K562 (cell line): ENCODE measurements around the gene YBEY. TPM values are rescaled to one million over a fixed set of nuclear protein-coding genes. Genes with fewer than 3 reads are reported as not detected.

Source experiments
- EGR1 ChIP-seq: fragments of 450-650 bp; conservative IDR thresholded peaks from 2 replicates; pipeline ENCODE4 v1.6.1; 2017; ENCODE audit warnings: mild to moderate bottlenecking
- PHF21A ChIP-seq: fragments of 450-650 bp; IDR thresholded peaks from 2 replicates; pipeline ENCODE4 v1.6.1; 2017; ENCODE audit warnings: low read depth, borderline replicate concordance
- SMAD4 ChIP-seq: fragments of 250-450 bp; sonication (Bioruptor Pico); conservative IDR thresholded peaks from 2 replicates; pipeline ENCODE4 v1.8.0; 2021; ENCODE audit warnings: inconsistent platforms, mild to moderate bottlenecking, moderate library complexity
- TOE1 ChIP-seq, 2 experiments: fragments of 450-650 bp in 1 of 2; sonication (generic) in 1 of 2; formaldehyde crosslinking in 1 of 2; IDR thresholded peaks; 2 replicates each; pipeline versions ENCODE4 v1.7.1 to v1.8.0; 2016 to 2022; ENCODE audit warnings: borderline replicate concordance in 2 of 2, mild to moderate bottlenecking in 2 of 2, antibody characterized with exemption in 1 of 2, inconsistent platforms in 1 of 2, low read depth in 1 of 2, missing genetic modification reagents in 1 of 2, moderate library complexity in 1 of 2
- YY1 ChIP-seq, 3 experiments: IDR thresholded peaks; 2 replicates each; pipeline ENCODE4 v1.6.1; 2011; ENCODE audit warnings: low read length in 2 of 3, mild to moderate bottlenecking in 2 of 3, moderate library complexity in 2 of 3, borderline replicate concordance in 1 of 3, control low read depth in 1 of 3, low read depth in 1 of 3; ENCODE audit not compliant: insufficient read depth in 3 of 3, insufficient replicate concordance in 2 of 3, control insufficient read depth in 1 of 3, insufficient read length in 1 of 3; ENCODE audit errors: extremely low read depth in 1 of 3
- ZNF274 ChIP-seq: IDR thresholded peaks from 2 replicates; pipeline ENCODE4 v1.6.1; 2011; ENCODE audit warnings: low read depth, mild to moderate bottlenecking, low read length, moderate library complexity, borderline replicate concordance
- polyA plus RNA-seq, 8 experiments: library from polyadenylated mRNA; depleted of rRNA in 4 of 8; stranded (reverse) in 5 of 8; unstranded in 3 of 8; fragments of >200 nt; fragmentation: Nextera tagmentation in 2 of 8; fragmentation: Illumina TruSeq in 1 of 8; extraction: Ambion mirVana in 2 of 8; extraction: Trizol in 1 of 8; gene quantifications; 2 replicates each; pipeline versions ENCODE4 v1.2.1 to v1.2.3, GENCODE V29; 2011 to 2014; ENCODE audit warnings: inconsistent platforms in 1 of 8, missing spikeins in 1 of 8
- total RNA-seq, 7 experiments: library from RNA; depleted of rRNA in 6 of 7; stranded (reverse); fragments of >200 nt in 6 of 7; fragmentation: Illumina TruSeq in 2 of 7; extraction: Trizol in 2 of 7; gene quantifications; 2 replicates each; pipeline versions ENCODE4 v1.2.1 to v1.2.3, GENCODE V29; 2011 to 2021; ENCODE audit warnings: low replicate concordance in 1 of 7
- TF ChIP-seq, protein P1 (sequence below): fragments of 250-450 bp; sonication (Bioruptor Pico); IDR thresholded peaks from 2 replicates; pipeline ENCODE4 v1.5.0; 2021

YBEY gene
- total and polyA plus RNA-seq, 9 of the 15 experiments (the other 6 are each of a cell fraction or from before 2014, with no cell fraction given) = 6.4 to 28.0 (median 12.4) TPM

DNA sequence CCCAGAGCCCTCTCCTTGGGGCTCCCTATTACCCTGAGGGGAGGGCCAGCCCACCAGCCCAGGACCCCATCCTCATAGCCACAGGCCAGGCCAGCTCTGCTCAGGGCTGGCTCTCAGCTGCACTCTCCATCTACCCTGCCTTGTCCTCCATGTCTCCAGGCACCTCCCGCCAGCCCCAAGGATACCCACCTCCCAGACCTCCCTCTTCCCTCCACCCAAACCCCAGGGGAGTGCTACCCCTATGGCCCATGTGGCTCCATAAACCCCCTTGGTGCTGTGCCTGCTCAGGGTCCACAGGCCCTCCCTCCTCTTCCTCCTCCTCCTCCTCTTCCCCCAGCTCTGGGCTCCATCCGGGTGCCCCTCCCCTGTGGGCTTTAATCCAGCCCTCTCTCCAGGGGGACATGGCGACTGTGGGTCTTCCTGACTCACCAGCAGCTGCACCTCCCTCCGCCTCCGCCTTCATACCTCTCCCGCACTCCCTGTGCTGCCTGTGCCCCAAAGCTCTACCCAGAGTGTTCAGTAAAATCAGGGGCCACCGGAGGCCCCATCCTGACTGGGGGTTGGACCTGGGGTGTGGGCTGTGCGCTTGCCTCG is 9.1 kb downstream of the YBEY start (continued):
- TF ChIP-seq PHF21A (no peak), ZNF274 (no peak), EGR1 (peak; percentile 70), YY1 (IDR thresholded peaks at IDR 0.05; ENCODE audit: borderline replicate concordance in 1 of 3, control insufficient read depth in 1 of 3, extremely low read depth in 1 of 3, insufficient read depth in 3 of 3, insufficient read length in 1 of 3, insufficient replicate concordance in 2 of 3, low read depth in 1 of 3, low read length in 2 of 3) (peak in 1 of 3 experiments; percentile 40), SMAD4 (CRISPR knock-in tag) (0 out of 2 replicates have a peak, but pooled peaks have one; percentile 10), TOE1 (IDR thresholded peaks at IDR 0.05; ENCODE audit: borderline replicate concordance) (0 out of 2 replicates have a peak, but pooled peaks have one; percentile 21), TOE1 (CRISPR knock-in tag; IDR thresholded peaks at IDR 0.05; ENCODE audit: borderline replicate concordance, low read depth) (no peak)
- TF ChIP-seq, protein P1, sequence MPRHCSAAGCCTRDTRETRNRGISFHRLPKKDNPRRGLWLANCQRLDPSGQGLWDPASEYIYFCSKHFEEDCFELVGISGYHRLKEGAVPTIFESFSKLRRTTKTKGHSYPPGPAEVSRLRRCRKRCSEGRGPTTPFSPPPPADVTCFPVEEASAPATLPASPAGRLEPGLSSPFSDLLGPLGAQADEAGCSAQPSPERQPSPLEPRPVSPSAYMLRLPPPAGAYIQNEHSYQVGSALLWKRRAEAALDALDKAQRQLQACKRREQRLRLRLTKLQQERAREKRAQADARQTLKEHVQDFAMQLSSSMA (CRISPR knock-in tag) = 0 out of 2 replicates have a peak, but pooled peaks have one; percentile 44
